ENCODE data around the gene LOC128125822.

LOC128125822 gene

GRCh38 chr6:63533026-63533425, 39.3 kb upstream of the LOC128125822 start:
- H3K9me2 ChIP-seq (ENCODE audit: insufficient read depth), result no peaks in the 10 kb centered on the region
- no peak overlapping the region for H3K4me2 ChIP-seq
- H3K4me3 ChIP-seq, result no peak overlapping the region
- DNase-seq (ENCODE audit: low spot score) (no peak), ATAC-seq (no peak)
- H3K36me3 ChIP-seq (ENCODE audit: insufficient read depth), result no peaks in the 10 kb centered on the region
- H3K4me1 ChIP-seq (ENCODE audit: insufficient read depth), result no peaks in the 10 kb centered on the region
- Mint-ChIP-seq H3K27me3 (ENCODE audit: insufficient read depth, low read depth, poor library complexity) (peaks cover 3% of the 10 kb centered on the region), H3K9me3 (no peaks in the 10 kb centered on the region; the same call in 1 of the 3 replicates), H3K27ac (no peak overlapping the region), H3K4me1 (no peaks in the 10 kb centered on the region), H3K4me3 (no peak overlapping the region), H3K36me3 (ENCODE audit: low read depth) (no peaks in the 10 kb centered on the region)
- no peaks in the 10 kb centered on the region for H4K20me1 ChIP-seq (replicated peaks; ENCODE audit: insufficient read depth)
- no peaks in the 10 kb centered on the region for H3K27me3 ChIP-seq (ENCODE audit: insufficient read depth)
- H3F3A ChIP-seq (replicated peaks; ENCODE audit: low read depth), result no peaks in the 10 kb centered on the region
- no peak overlapping the region for H2AFZ ChIP-seq
- H3K79me2 ChIP-seq (replicated peaks; ENCODE audit: insufficient read depth), result no peaks in the 10 kb centered on the region
- H3K27ac ChIP-seq (ENCODE audit: low read depth), result no peak overlapping the region
- TF ChIP-seq JUNB (IDR thresholded peaks at IDR 0.05; ENCODE audit: unreplicated experiment), result no peak
- no peak for TF ChIP-seq ZNF114 (CRISPR knock-in tag; IDR thresholded peaks at IDR 0.05)
- no peak for TF ChIP-seq CTCF (conservative IDR thresholded peaks at IDR 0.05; ENCODE audit: low read depth in 2 of 2)
- TF ChIP-seq EZH2phosphoT487 (IDR thresholded peaks at IDR 0.05; ENCODE audit: unreplicated experiment), result no peak
- no peak for TF ChIP-seq POLR2AphosphoS5 (IDR thresholded peaks at IDR 0.05; ENCODE audit: low read depth)
- TF ChIP-seq EZH2 (IDR thresholded peaks at IDR 0.05; ENCODE audit: low read depth, unreplicated experiment), result no peak
- no peak for TF ChIP-seq CREB1 (CRISPR knock-in tag; IDR thresholded peaks at IDR 0.05; ENCODE audit: low read depth)
- no peak for TF ChIP-seq ETS1 (IDR thresholded peaks at IDR 0.05)
- no peak for TF ChIP-seq ZNF462 (CRISPR knock-in tag; IDR thresholded peaks at IDR 0.05)
- TF ChIP-seq ZNF331 (CRISPR knock-in tag; IDR thresholded peaks at IDR 0.05; ENCODE audit: low read depth), result no peak
- no peak for TF ChIP-seq STAT1 (IDR thresholded peaks at IDR 0.05; ENCODE audit: unreplicated experiment)
- no peak for TF ChIP-seq NANOG (IDR thresholded peaks at IDR 0.05; ENCODE audit: borderline replicate concordance)
- TF ChIP-seq REST (IDR thresholded peaks at IDR 0.05; ENCODE audit: unreplicated experiment), result no peak

Data from GM23338 (cell line).